C4-2B (cell line): Measurements from ENCODE around the gene FOXF2.

Experiments
- ZFX ChIP-seq: fragments of 450-650 bp; IDR thresholded peaks from 2 replicates; pipeline ENCODE4 v1.6.1; 2017
- TF ChIP-seq, protein P1 (sequence below): fragments of 450-650 bp; conservative IDR thresholded peaks from 2 replicates; pipeline ENCODE4 v1.5.1; 2017; ENCODE audit warnings: mild to moderate bottlenecking

DNA sequence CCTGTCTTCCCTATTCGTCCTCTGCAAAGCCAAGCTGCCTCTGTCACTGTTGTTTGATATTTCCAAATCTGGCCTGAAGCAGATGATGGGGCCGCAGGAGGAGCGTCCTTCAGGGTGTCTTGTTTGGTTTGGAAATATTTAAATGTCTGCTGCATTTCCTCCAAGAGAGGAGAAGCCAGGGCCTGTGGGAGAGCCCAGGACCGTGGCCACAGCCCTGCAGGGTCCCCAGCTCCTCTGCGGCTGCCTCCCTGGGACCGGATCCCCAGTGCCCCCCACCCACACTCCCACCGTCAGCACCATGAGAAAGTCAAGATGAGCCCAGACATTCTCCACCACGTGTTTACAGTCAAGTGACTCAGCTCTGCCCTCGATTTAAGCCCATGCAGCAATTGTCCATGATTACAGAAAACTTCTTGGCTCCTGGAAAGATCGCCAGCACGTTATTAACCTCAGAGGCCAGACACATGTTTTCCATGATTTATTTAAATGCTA lies 18.2 kb downstream of the FOXF2 start:
- TF ChIP-seq, protein P1, sequence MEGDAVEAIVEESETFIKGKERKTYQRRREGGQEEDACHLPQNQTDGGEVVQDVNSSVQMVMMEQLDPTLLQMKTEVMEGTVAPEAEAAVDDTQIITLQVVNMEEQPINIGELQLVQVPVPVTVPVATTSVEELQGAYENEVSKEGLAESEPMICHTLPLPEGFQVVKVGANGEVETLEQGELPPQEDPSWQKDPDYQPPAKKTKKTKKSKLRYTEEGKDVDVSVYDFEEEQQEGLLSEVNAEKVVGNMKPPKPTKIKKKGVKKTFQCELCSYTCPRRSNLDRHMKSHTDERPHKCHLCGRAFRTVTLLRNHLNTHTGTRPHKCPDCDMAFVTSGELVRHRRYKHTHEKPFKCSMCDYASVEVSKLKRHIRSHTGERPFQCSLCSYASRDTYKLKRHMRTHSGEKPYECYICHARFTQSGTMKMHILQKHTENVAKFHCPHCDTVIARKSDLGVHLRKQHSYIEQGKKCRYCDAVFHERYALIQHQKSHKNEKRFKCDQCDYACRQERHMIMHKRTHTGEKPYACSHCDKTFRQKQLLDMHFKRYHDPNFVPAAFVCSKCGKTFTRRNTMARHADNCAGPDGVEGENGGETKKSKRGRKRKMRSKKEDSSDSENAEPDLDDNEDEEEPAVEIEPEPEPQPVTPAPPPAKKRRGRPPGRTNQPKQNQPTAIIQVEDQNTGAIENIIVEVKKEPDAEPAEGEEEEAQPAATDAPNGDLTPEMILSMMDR = no peak
- TF ChIP-seq ZFX = no peak
